Smooth muscle cell (in vitro differentiated cells): ENCODE data around the gene SEPTIN14. TPM values are rescaled to one million over a fixed set of nuclear protein-coding genes. Genes with fewer than 3 reads are reported as not detected.

Source experiments
- DNase-seq: peaks from one replicate; lab custom pipeline; 2025; ENCODE audit not compliant: unreplicated experiment; lab: John Stamatoyannopoulos, UW
- H2AFZ ChIP-seq: fragments of 200-600 bp; sonication (generic); 2 replicates; pipeline ENCODE4 v1.6.0; 2016; ENCODE audit warnings: antibody characterized with exemption, low read depth, mild to moderate bottlenecking
- H3F3A ChIP-seq: fragments of 200-600 bp; sonication (generic); 2 replicates; pipeline ENCODE4 v1.6.0; 2017; ENCODE audit warnings: antibody characterized with exemption, low read depth
- H3K27ac ChIP-seq: fragments of 200-600 bp; sonication (generic); 2 replicates; pipeline ENCODE4 v1.5.1; 2016; ENCODE audit warnings: low read depth, mild to moderate bottlenecking
- H3K27me3 ChIP-seq: fragments of 200-600 bp; sonication (generic); 2 replicates; pipeline ENCODE4 v1.6.1; 2016; ENCODE audit warnings: low read depth, mild to moderate bottlenecking
- H3K36me3 ChIP-seq: fragments of 200-600 bp; sonication (generic); 2 replicates; pipeline ENCODE4 v1.5.1; 2016; ENCODE audit warnings: low read depth
- H3K4me1 ChIP-seq: fragments of 200-600 bp; sonication (generic); 2 replicates; pipeline ENCODE4 v1.5.1; 2016; ENCODE audit warnings: low read depth
- H3K4me2 ChIP-seq: fragments of 200-600 bp; sonication (generic); 2 replicates; pipeline ENCODE4 v1.6.0; 2016; ENCODE audit warnings: mild to moderate bottlenecking
- H3K4me3 ChIP-seq: fragments of 200-600 bp; sonication (generic); 2 replicates; pipeline ENCODE4 v1.5.1; 2016; ENCODE audit warnings: mild to moderate bottlenecking
- H3K79me2 ChIP-seq: fragments of 200-600 bp; sonication (generic); 2 replicates; pipeline ENCODE4 v1.6.0; 2016; ENCODE audit warnings: low read depth, mild to moderate bottlenecking
- H3K9ac ChIP-seq: fragments of 200-600 bp; sonication (generic); 2 replicates; pipeline ENCODE4 v1.6.0; 2016; ENCODE audit warnings: low read depth
- H3K9me3 ChIP-seq: fragments of 200-600 bp; sonication (generic); replicated peaks from 2 replicates; pipeline ENCODE4 v1.5.1; 2016; ENCODE audit warnings: low read depth
- H4K20me1 ChIP-seq: fragments of 200-600 bp; sonication (generic); 2 replicates; pipeline ENCODE4 v1.6.0; 2016; ENCODE audit warnings: low read depth
- WGBS: methylation state at CpG from one replicate; pipeline ENCODE4 v1.1.7; 2016; ENCODE audit warnings: low lambda C conversion rate; 5-methylcytosine and 5-hydroxymethylcytosine counted together
- polyA plus RNA-seq: library from polyadenylated mRNA; unstranded; fragments of >200 nt; fragmentation: Nextera tagmentation; extraction: Ambion mirVana; gene quantifications from 2 replicates; pipeline ENCODE4 v1.2.1, GENCODE V29; 2016
- total RNA-seq: library from RNA; depleted of rRNA; stranded (reverse); fragments of >200 nt; gene quantifications from 2 replicates; pipeline ENCODE4 v1.2.3, GENCODE V29; 2014
- TF ChIP-seq, protein P1 (sequence below): fragments of 200-600 bp; sonication (generic); IDR thresholded peaks from 2 replicates; pipeline ENCODE4 v1.5.1; 2017; ENCODE audit warnings: borderline replicate concordance, mild to moderate bottlenecking, antibody characterized with exemption; ENCODE audit not compliant: insufficient read depth, poor library complexity, severe bottlenecking

Gene SEPTIN14
- total and polyA plus RNA-seq, 2 experiments from 2014 or later: not detected

DNA sequence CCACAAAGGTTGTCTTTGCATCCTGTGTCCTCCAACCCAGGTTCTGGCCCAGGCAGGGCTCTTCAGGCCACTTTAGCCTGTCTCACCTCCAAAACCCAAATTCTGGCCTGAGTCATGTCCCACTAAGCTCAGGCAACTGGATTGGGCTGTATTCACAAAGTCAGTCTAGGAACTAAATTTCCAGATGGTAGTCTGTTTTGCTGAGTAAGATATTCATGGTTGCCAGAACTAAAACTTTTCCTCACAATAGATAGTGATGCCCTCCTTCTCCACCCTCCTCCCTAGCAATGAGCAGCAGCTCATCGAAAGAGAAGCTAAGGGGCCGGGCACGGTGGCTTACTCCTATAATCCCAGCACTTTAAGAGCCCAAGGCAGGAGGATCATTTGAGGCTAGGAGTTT, 21.8 kb upstream of the SEPTIN14 start:
- Histone ChIP-seq H3K27me3 (no peaks in the 10 kb centered on the region), H3K9ac (no peak overlapping the region), H4K20me1 (no peaks in the 10 kb centered on the region), H3K4me3 (no peak overlapping the region), H3K4me2 (no peak overlapping the region), H2AFZ (no peak overlapping the region), H3K27ac (no peak overlapping the region), H3K36me3 (no peaks in the 10 kb centered on the region), H3K79me2 (no peaks in the 10 kb centered on the region), H3K4me1 (peaks cover 6% of the 10 kb centered on the region), H3K9me3 (no peaks in the 10 kb centered on the region), H3F3A (no peaks in the 10 kb centered on the region)
- TF ChIP-seq, protein P1, sequence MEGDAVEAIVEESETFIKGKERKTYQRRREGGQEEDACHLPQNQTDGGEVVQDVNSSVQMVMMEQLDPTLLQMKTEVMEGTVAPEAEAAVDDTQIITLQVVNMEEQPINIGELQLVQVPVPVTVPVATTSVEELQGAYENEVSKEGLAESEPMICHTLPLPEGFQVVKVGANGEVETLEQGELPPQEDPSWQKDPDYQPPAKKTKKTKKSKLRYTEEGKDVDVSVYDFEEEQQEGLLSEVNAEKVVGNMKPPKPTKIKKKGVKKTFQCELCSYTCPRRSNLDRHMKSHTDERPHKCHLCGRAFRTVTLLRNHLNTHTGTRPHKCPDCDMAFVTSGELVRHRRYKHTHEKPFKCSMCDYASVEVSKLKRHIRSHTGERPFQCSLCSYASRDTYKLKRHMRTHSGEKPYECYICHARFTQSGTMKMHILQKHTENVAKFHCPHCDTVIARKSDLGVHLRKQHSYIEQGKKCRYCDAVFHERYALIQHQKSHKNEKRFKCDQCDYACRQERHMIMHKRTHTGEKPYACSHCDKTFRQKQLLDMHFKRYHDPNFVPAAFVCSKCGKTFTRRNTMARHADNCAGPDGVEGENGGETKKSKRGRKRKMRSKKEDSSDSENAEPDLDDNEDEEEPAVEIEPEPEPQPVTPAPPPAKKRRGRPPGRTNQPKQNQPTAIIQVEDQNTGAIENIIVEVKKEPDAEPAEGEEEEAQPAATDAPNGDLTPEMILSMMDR: no peak
- DNase-seq: no peak
- 90% methylated on average over 3 of the region's 3 CpGs for WGBS

DNA sequence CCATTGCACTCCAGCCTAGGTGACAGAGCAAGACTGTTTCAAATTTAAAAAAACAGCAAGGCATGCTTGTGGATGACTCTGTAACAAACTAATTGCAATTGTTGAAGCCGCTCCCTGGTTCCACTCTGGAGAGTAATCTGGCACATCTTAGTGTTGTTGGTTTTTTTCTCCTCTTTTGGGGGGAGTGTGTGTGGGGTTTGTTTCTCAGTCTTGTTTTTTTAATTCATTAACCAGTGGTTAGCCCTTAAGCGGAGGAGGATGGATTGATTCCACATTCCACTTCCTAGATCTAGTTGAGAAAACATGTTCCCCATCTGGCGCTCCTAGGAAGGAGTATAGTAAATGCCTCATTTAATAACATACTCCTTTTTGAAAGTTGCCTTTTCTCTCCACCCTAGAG, 16.1 kb upstream of the SEPTIN14 start:
- no peak overlapping the region for H2AFZ ChIP-seq
- no peak for DNase-seq
- H3K27ac ChIP-seq: no peak overlapping the region
- no peaks in the 10 kb centered on the region for H3K4me1 ChIP-seq
- H3K4me2 ChIP-seq: no peak overlapping the region
- no peaks in the 10 kb centered on the region for H3K36me3 ChIP-seq
- H3K9ac ChIP-seq: no peak overlapping the region
- H3K79me2 ChIP-seq: no peaks in the 10 kb centered on the region
- H3K27me3 ChIP-seq: no peaks in the 10 kb centered on the region
- H3K9me3 ChIP-seq: no peaks in the 10 kb centered on the region
- 92% methylated on average over 3 of the region's 3 CpGs for WGBS
- TF ChIP-seq, protein P1: no peak
- H3F3A ChIP-seq: no peaks in the 10 kb centered on the region
- H3K4me3 ChIP-seq: no peak overlapping the region
- no peaks in the 10 kb centered on the region for H4K20me1 ChIP-seq

DNA sequence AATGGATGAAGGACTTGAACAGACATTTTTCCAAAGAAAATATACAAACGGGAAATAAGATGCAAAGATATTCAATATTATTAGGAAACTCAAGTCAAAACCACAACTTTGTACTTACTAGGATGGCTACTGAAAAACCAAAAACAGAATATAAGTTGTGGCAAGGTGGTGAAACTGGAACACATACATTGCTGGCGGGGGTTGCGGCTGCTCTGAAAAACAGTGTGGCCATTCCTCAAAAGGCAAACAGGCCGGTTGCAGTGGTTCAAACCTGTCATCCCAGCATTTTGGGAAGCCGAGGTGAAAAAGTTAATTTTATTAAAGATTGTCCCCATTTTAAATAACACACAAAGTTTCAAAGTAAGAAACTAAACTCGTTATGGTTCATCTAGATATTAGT, 14.8 kb upstream of the SEPTIN14 start:
- Histone ChIP-seq H3K9ac (no peak overlapping the region), H3K36me3 (no peaks in the 10 kb centered on the region), H3K27me3 (no peaks in the 10 kb centered on the region), H3K4me2 (no peak overlapping the region), H4K20me1 (no peaks in the 10 kb centered on the region), H3K4me1 (no peaks in the 10 kb centered on the region), H3K9me3 (no peaks in the 10 kb centered on the region), H3F3A (no peaks in the 10 kb centered on the region), H3K27ac (no peak overlapping the region), H3K4me3 (no peak overlapping the region), H3K79me2 (no peaks in the 10 kb centered on the region), H2AFZ (no peak overlapping the region)
- TF ChIP-seq, protein P1: no peak
- no peak for DNase-seq
- 85% methylated on average over 6 of the region's 6 CpGs for WGBS

DNA sequence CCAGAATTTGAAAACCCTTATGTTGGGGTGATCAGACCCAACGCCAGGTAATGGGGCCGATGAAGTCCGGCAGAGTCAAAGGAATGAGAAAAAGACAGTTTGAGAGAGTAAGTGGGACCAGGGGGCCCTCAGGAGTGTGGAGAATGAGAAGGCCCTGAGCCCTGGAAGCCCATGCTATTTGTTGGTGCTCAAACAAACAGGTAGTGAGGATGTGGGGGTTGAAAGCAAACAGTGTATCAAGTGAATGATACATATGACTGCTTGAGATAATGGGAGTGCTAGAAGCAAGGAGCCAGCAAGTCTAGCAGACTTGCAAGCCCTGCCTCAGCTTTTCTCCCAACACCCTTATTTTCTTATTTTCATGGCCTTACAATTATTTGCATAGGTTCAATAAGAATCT, 11.2 kb upstream of the SEPTIN14 start:
- Histone ChIP-seq H4K20me1 (no peaks in the 10 kb centered on the region), H3K36me3 (no peaks in the 10 kb centered on the region), H2AFZ (no peak overlapping the region), H3K27me3 (no peaks in the 10 kb centered on the region), H3K27ac (no peak overlapping the region), H3K9ac (no peak overlapping the region), H3K79me2 (no peaks in the 10 kb centered on the region), H3K4me2 (no peak overlapping the region), H3K9me3 (peaks cover 2% of the 10 kb centered on the region), H3K4me1 (no peaks in the 10 kb centered on the region), H3F3A (no peaks in the 10 kb centered on the region), H3K4me3 (no peak overlapping the region)
- WGBS: 82% methylated on average over 3 of the region's 3 CpGs
- no peak for DNase-seq
- TF ChIP-seq, protein P1: no peak
